Tibial artery (tissue), 4 donors: ENCODE data around the gene EBPL.
"Not testable (repeated sequence)": the region's sequence is repeated elsewhere in the genome, so short reads cannot be mapped to it uniquely, and the experiment has no call there.

ENCODE experiments used
- DNase-seq, 2 donors: peaks; one replicate each; pipeline ENCODE4 v3.0.0-alpha.2; 2019
- H3K27ac ChIP-seq, 2 donors: fragments of 200-600 bp; sonication (generic) in 1 of 2; 1 replicate in 1 of 2; 2 replicates in 1 of 2; pipeline ENCODE4 v1.5.1; 2018 to 2019; ENCODE audit warnings: mild to moderate bottlenecking in 1 of 2
- H3K27me3 ChIP-seq, 2 donors: fragments of 200-600 bp; sonication (generic) in 1 of 2; one replicate each; pipeline versions ENCODE4 v1.5.1 to v1.6.0; 2016 to 2019
- H3K36me3 ChIP-seq, 3 donors: fragments of 200-600 bp; sonication (generic) in 2 of 3; one replicate each; pipeline ENCODE4 v1.5.1; 2016 to 2019; ENCODE audit warnings: mild to moderate bottlenecking in 2 of 3
- H3K4me1 ChIP-seq, 4 donors: fragments of 200-600 bp; sonication (generic) in 2 of 4; 1 replicate in 3 of 4; 2 replicates in 1 of 4; pipeline ENCODE4 v1.5.1; 2016 to 2019
- H3K4me3 ChIP-seq, 2 donors: fragments of 200-600 bp; sonication (generic) in 1 of 2; 1 replicate in 1 of 2; 2 replicates in 1 of 2; pipeline ENCODE4 v1.5.1; 2018 to 2019; ENCODE audit warnings: mild to moderate bottlenecking in 2 of 2
- H3K9me3 ChIP-seq, 3 donors: fragments of 200-600 bp; sonication (generic) in 1 of 3; one replicate each; pipeline ENCODE4 v1.5.1; 2016 to 2019
- CTCF ChIP-seq, 2 experiments: fragments of 200-600 bp in 1 of 2; fragments of 450-650 bp in 1 of 2; IDR thresholded peaks; one replicate each; pipeline ENCODE4 v1.5.1; 2017 to 2019; ENCODE audit warnings: antibody characterized with exemption in 2 of 2, mild to moderate bottlenecking in 1 of 2, moderate library complexity in 1 of 2
- intact Hi-C: fragments of 100-400 bp; cut with DNase I; formaldehyde crosslinking; loops from one replicate; pipeline ENCODE4 v1.15.0; 2023; ENCODE audit warnings: low total_unique reads

Gene EBPL

GRCh38 chr13:49716615-49717014 is 25.3 kb upstream of the EBPL start:
- no peak for DNase-seq
- H3K36me3 ChIP-seq: peaks cover 45 to 68% (median 65%) of the 10 kb centered on the region in 3 donors
- no peaks in the 10 kb centered on the region for H3K27me3 ChIP-seq
- intact Hi-C loops: no loop called here
- TF ChIP-seq CTCF (IDR thresholded peaks at IDR 0.05): no peak
- no peak overlapping the region for H3K27ac ChIP-seq
- H3K4me3 ChIP-seq: no peak overlapping the region
- no peaks in the 10 kb centered on the region for H3K4me1 ChIP-seq
- H3K9me3 ChIP-seq: peaks cover 0 to 18% (median 0%) of the 10 kb centered on the region in 3 donors

GRCh38 chr13:49714757-49715156 is 23.5 kb upstream of the EBPL start:
- intact Hi-C loops: no loop called here
- Histone ChIP-seq H3K4me3 (no peak overlapping the region), H3K9me3 (peaks cover 0 to 18% (median 0%) of the 10 kb centered on the region in 3 donors), H3K4me1 (no peaks in the 10 kb centered on the region), H3K27me3 (no peaks in the 10 kb centered on the region), H3K27ac (no peak overlapping the region), H3K36me3 (peaks cover 38 to 55% (median 54%) of the 10 kb centered on the region in 3 donors)
- TF ChIP-seq CTCF (IDR thresholded peaks at IDR 0.05): no peak
- DNase-seq: no peak

- intact Hi-C loops: no loop called here
- no peak for DNase-seq
These were observed 20.1 kb upstream of the EBPL start for GRCh38 chr13:49711218-49711863.

GRCh38 chr13:49704264-49704663 is 13.0 kb upstream of the EBPL start:
- H3K4me3 ChIP-seq, DNase-seq, H3K27me3 ChIP-seq, intact Hi-C loops, H3K4me1 ChIP-seq, H3K27ac ChIP-seq, H3K9me3 ChIP-seq: not testable (repeated sequence)
- peaks cover 34 to 49% (median 38%) of the 10 kb centered on the region in 3 donors for H3K36me3 ChIP-seq

More at GRCh38 chr13:49711218-49711863, 20.1 kb upstream of the EBPL start:
- H3K4me1 ChIP-seq: no peaks in the 10 kb centered on the region
- H3K27me3 ChIP-seq: no peaks in the 10 kb centered on the region
- H3K27ac ChIP-seq: no peak overlapping the region
- H3K4me3 ChIP-seq: no peak overlapping the region
- no peak for TF ChIP-seq CTCF (IDR thresholded peaks at IDR 0.05)
- H3K9me3 ChIP-seq: peaks cover 0 to 18% (median 0%) of the 10 kb centered on the region in 3 donors
- peaks cover 37 to 40% (median 40%) of the 10 kb centered on the region in 3 donors for H3K36me3 ChIP-seq

- Histone ChIP-seq H3K36me3 (peaks cover 22 to 38% (median 34%) of the 10 kb centered on the region in 3 donors), H3K27me3 (no peaks in the 10 kb centered on the region), H3K4me1 (no peaks in the 10 kb centered on the region), H3K4me3 (no peak overlapping the region), H3K9me3 (no peaks in the 10 kb centered on the region), H3K27ac (no peak overlapping the region)
- intact Hi-C loops: no loop called here
- DNase-seq: no peak
- TF ChIP-seq CTCF (IDR thresholded peaks at IDR 0.05): no peak
These were observed 10.2 kb upstream of the EBPL start for GRCh38 chr13:49701491-49701890.

- Histone ChIP-seq H3K9me3 (no peaks in the 10 kb centered on the region), H3K27ac (no peak overlapping the region), H3K36me3 (peaks cover 9 to 18% (median 16%) of the 10 kb centered on the region in 3 donors), H3K4me1 (no peaks in the 10 kb centered on the region), H3K27me3 (no peaks in the 10 kb centered on the region), H3K4me3 (no peak overlapping the region)
- no peak for TF ChIP-seq CTCF (IDR thresholded peaks at IDR 0.05)
- intact Hi-C loops: no loop called here
- no peak for DNase-seq
These were observed 6.2 kb upstream of the EBPL start for GRCh38 chr13:49697468-49697867.
